GM21360 (cell line): ENCODE measurements around the gene CDC42.
"Not testable (repeated sequence)": the region's sequence is repeated elsewhere in the genome, so short reads cannot be mapped to it uniquely, and the experiment has no call there.

Experiments
- ATAC-seq: cut with Tn5 transposase; IDR thresholded peaks from one replicate; pipeline ENCODE4 v1.9.1; 2021; ENCODE audit warnings: mild to moderate bottlenecking, moderate library complexity; ENCODE audit not compliant: unreplicated experiment

CDC42 gene

GRCh38 chr1:22064751-22065402, 12.4 kb downstream of the CDC42 start:
- no peak for ATAC-seq

- no peak for ATAC-seq
These were observed 19.0 kb downstream of the CDC42 start for GRCh38 chr1:22071511-22071910.

- ATAC-seq: no peak
These were observed 22.3 kb downstream of the CDC42 start for GRCh38 chr1:22074803-22075202.

GRCh38 chr1:22075718-22076117, 23.2 kb downstream of the CDC42 start:
- ATAC-seq: no peak

GRCh38 chr1:22076346-22076745, 23.8 kb downstream of the CDC42 start:
- no peak for ATAC-seq

- ATAC-seq: no peak
These were observed 25.2 kb downstream of the CDC42 start for GRCh38 chr1:22077728-22078127.

GRCh38 chr1:22078133-22078532, 25.6 kb downstream of the CDC42 start:
- no peak for ATAC-seq

GRCh38 chr1:22080191-22080590, 27.7 kb downstream of the CDC42 start:
- no peak for ATAC-seq

- no peak for ATAC-seq
These were observed 35.8 kb downstream of the CDC42 start for GRCh38 chr1:22088331-22088730.

- no peak for ATAC-seq
These were observed 36.6 kb downstream of the CDC42 start for GRCh38 chr1:22089134-22089571.

GRCh38 chr1:22089787-22090186, 37.3 kb downstream of the CDC42 start:
- ATAC-seq: no peak

GRCh38 chr1:22090867-22091266, 38.4 kb downstream of the CDC42 start:
- ATAC-seq: no peak

GRCh38 chr1:22092026-22092768, 39.7 kb downstream of the CDC42 start:
- not testable (repeated sequence) for ATAC-seq

- ATAC-seq: no peak
These were observed 41.0 kb downstream of the CDC42 start for GRCh38 chr1:22093513-22093912.

GRCh38 chr1:22096036-22096435, 43.5 kb downstream of the CDC42 start:
- ATAC-seq: no peak

- no peak for ATAC-seq
These were observed 44.0 kb downstream of the CDC42 start for GRCh38 chr1:22096463-22096862.

- ATAC-seq: no peak
These were observed 46.2 kb downstream of the CDC42 start for GRCh38 chr1:22098752-22099151.

GRCh38 chr1:22100168-22100567, 47.7 kb downstream of the CDC42 start:
- no peak for ATAC-seq

GRCh38 chr1:22101199-22101598, 48.7 kb downstream of the CDC42 start:
- ATAC-seq: no peak

GRCh38 chr1:22101995-22102394, 49.5 kb downstream of the CDC42 start:
- ATAC-seq: no peak

- no peak for ATAC-seq
These were observed 50.2 kb downstream of the CDC42 start for GRCh38 chr1:22102746-22103145.

GRCh38 chr1:22104094-22104493, 51.6 kb downstream of the CDC42 start:
- ATAC-seq: no peak
